HG03378 (cell line): ENCODE measurements around the gene IL11.

Experiments
- ATAC-seq: cut with Tn5 transposase; IDR thresholded peaks from one replicate; pipeline ENCODE4 v1.9.1; 2021; ENCODE audit warnings: mild to moderate bottlenecking, moderate library complexity; ENCODE audit not compliant: unreplicated experiment

Gene IL11

DNA sequence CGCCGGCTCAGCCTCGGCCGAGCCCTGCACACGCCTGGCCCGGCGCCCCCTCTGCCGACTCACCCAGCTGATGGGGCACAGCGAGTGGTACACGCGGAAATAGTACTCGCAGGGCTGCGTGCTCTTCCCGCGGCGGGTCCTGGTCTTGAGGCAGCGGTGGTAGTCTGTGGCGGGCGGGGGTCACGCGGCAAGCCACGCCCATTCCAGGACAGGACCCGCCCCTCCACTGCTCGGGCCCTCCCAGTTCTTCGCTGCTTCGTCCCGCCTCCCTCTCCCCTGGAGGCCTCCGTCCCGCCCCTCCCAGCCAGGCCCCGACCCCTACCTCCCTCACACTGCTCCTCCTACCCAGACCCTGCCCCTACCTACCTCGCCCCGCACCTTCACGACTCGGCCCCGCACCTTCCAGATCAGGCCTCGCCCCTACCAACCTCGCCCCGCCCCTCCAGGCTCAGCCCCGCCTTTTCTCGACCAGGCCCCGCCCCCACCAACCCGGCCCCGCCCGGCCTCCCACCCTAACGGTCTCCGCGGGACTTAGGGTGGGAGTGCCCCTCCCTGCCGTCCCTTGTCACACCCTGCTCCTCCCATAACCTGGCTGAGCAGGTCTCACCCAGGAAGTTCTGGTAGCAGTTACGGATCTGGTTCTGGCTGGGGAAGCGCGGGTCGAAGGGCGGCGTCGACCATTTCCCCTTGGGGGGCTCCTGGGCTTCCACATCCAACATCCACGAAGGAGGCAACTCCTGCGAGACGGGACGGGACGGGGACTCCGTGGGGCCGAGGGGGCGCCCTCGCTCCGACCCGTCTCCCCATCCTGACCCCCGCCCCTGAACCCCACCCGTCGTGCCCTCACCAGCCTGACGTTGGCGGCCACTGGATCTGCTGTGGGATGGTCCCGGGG, 16.2 kb downstream of the IL11 start:
- ATAC-seq: no peak

DNA sequence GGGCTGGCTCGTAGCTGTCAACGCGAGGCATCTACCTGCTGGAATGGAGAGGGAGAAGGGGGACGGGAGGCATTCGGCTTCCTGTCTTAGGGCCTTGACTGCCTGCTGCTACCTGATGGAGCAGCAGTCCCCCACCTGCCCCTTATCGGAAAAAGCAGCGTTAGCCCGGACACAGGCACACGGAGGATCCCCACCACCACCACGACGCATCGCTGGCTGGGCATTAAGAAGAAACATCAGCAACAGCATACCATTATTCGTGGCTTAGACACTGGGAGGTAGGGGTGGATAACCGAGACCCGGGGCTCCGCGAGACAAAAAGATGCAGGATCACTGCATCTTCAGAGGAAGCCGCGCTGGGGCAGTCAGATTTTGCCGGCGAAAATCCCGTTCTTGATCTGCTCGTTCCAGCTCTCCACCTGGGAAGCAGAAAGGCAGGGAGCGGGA, 16.9 kb downstream of the IL11 start:
- ATAC-seq: no peak

DNA sequence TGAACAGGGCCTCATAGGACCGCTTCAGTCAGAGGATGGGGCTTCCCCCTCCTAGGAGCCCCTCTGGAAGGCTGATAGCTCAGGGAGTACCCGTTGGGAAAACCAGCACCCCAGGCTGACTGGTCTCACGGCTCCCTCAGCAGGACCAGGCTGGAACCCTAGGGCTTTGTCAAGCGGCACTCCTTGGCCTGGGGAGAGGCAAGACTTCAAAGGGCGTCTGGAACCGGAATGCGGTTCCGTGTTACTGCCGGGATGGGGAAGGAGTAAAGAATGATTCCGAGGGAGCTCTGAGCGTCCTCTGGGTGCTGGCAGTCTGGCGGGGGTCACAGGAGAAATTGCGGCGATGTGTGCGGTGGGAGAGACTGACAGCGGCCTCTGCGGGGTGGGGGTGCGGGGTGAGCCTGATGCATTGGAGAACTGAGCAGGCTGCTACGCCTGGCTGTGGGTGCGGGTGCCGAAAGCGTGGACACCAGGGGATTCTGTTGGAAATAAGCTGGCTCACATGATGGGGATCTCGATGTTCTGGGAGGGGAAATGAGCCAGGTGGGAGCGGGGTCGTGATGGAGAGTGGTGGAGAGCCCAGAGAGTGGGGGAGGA, 17.6 kb downstream of the IL11 start:
- ATAC-seq: no peak

GRCh38 chr19:55352040-55352439, 18.2 kb downstream of the IL11 start:
- no peak for ATAC-seq

- no peak for ATAC-seq
Measured at GRCh38 chr19:55350620-55351315, 19.5 kb downstream of the IL11 start.

DNA sequence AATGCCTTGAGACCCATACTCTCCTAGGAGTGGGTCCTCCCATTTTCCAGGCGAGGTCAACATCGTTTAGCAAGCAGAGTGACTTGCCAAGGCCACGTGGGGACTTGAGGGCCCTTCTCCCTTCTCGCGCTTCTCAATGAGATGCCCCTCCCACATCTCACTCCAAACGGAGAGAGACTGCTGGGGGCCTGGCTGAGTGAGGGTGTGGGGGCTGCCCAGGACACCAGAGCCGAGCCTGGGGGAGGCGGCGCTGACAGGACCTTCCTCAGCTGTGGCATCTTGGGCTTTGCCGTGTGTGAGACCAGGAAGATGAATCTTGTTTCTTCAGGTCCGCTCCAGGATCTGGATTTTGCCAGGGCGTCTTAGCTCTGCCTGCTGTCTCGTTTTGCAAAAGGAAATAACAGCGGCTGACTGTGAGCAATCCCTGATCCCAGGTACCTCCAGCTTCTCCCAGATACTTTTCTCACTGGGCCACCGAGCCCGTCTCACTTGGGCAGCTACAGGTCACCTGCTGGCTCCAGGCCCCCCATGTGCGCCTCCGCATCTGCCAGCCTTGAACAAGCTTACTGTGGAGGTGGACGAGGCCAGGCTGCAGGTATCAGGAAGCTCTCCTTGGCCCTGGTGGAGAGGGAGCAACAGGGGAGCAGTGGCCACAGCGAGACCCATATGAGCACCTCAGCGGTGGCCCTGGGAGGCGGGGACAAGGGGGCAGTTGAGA, 21.8 kb downstream of the IL11 start:
- ATAC-seq: no peak

GRCh38 chr19:55347442-55348009, 22.7 kb downstream of the IL11 start:
- ATAC-seq: no peak

DNA sequence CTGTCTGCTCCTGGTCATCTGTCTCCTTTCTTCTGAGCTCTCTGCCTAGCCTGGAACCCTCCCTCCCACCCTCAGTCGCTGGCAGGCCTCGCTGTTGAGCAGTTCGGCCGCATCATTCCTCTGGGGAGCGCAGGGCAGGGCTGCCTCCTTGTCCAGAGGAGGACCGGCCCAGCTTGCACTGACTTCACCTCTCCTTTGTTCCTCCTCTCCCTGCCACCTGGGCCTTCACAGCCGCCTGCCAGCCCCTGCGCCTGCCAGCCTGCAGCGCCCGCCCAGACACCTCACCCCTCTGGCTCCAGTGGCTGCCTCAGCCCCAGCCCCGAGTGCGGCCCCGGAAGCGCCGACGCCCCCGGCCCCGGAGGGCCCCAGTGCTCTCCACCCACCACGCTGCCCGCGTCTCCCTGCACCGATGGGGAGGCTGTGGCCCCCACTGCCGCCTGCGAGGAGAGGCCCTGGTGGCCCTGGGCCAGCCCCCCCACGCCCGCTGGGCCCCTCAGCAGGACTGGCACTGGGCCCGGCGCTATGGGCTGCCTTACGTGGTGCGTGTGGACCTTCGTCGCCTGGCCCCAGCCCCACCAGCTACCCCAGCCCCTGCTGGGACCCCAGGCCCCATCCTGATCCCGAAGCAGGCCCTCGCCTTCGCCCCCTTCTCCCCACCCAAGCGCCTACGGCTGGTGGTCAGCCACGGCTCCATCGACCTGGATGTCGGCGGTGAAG, 23.4 kb downstream of the IL11 start:
- ATAC-seq: no peak

DNA sequence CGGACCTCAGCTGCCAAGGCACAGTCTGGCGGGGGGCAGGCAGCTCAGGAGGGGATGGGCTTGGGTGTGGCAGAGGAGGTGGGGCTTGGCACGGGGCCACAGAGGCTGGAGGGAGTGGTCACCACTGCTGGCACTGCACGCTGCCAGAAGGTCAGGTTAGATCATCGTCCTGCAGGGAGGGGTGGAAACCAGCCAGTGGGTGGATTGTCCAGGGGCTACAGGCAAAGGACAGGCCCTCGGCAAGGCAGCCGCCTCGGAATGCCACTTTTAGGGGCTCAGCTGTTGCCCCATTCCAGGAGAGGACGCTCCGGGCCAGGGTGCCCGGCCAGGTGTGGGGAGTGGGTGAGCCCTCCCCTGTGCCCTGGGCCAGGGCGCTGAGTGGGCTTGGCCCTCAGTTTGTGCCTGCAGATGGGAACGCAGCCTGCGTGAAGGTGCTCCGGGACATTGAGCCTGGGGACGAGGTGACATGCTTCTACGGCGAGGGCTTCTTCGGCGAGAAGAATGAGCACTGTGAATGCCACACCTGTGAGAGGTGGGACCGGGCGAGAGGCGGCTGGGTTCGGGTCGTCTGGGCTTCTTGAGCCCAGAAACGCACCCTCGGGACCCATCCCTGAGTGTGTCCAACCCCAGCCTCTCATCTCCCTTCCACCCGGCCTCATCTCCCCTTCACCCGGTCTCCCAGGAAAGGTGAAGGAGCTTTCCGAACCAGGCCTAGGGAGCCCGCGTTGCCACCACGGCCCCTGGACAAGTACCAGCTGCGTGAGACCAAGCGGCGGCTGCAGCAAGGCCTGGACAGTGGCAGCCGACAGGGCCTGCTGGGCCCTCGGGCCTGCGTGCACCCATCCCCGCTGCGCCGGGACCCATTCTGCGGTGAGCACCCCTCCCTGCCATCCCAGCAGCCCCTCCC, 24.2 kb downstream of the IL11 start:
- no peak for ATAC-seq

GRCh38 chr19:55345101-55345817, 25.0 kb downstream of the IL11 start:
- ATAC-seq: no peak

DNA sequence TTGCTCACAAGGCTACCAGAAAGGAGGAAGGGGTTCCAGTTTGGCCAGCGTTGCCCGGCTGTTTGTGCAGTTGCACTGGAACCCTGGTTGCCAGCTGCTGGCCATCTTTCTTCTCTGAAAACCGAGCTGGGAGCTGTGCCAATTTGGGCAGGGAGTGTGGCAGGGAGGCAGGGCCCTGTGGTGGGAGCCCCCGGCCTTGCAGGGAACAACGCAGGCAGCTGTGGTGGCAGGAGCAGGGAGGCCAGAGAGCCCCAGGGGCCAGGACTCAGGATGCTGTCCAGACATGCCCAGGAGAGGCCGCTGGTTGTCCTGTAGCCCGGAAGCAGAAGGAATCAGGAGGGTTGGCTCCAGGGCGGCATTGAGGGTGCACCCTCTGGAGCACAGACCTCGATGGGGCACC, 25.8 kb downstream of the IL11 start:
- ATAC-seq: no peak

DNA sequence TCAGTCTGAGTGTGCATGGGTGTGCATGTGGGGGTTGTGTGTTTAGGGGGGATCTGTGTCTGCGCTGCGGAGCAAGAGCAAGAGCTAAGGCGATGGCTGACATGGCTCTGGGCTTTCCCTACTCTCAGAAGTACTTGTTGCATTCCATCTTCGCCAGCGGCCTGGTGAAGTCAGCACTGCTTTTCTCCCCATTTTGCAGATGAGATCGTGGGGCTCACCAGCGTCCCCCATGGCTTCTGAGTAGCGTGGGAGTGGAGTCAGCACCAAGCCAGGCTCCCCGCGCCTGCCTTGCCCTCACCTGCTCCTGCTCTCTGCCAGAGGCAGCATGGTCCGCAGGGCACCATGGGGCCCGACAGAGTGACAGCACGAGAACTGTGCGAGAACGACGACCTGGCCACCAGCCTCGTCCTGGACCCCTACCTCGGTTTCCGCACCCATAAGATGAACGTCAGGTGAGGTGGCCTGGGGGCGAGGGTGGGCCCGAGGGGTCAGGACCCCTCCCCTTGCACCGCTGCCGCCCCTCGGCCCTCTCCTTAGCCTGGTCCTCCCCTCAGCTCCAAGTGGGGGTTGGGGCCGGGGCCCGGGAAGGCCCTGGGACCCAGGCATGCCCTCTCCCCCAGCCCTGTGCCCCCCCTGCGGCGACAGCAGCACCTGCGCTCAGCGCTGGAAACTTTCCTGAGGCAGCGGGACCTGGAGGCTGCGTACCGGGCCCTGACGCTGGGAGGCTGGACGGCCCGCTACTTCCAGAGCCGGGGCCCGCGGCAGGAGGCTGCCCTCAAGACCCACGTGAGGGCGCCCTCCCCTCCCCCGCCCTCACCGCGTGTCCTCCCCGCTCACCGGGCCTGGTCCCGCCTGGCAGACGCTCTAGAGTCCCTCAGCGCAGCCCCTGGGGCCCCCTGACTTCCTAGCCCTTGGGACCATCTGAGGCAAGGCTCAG, 28.4 kb downstream of the IL11 start:
- no peak for ATAC-seq

- no peak for ATAC-seq
Measured at GRCh38 chr19:55341171-55341588, 29.1 kb downstream of the IL11 start.

GRCh38 chr19:55340784-55341147, 29.5 kb downstream of the IL11 start:
- ATAC-seq: no peak

DNA sequence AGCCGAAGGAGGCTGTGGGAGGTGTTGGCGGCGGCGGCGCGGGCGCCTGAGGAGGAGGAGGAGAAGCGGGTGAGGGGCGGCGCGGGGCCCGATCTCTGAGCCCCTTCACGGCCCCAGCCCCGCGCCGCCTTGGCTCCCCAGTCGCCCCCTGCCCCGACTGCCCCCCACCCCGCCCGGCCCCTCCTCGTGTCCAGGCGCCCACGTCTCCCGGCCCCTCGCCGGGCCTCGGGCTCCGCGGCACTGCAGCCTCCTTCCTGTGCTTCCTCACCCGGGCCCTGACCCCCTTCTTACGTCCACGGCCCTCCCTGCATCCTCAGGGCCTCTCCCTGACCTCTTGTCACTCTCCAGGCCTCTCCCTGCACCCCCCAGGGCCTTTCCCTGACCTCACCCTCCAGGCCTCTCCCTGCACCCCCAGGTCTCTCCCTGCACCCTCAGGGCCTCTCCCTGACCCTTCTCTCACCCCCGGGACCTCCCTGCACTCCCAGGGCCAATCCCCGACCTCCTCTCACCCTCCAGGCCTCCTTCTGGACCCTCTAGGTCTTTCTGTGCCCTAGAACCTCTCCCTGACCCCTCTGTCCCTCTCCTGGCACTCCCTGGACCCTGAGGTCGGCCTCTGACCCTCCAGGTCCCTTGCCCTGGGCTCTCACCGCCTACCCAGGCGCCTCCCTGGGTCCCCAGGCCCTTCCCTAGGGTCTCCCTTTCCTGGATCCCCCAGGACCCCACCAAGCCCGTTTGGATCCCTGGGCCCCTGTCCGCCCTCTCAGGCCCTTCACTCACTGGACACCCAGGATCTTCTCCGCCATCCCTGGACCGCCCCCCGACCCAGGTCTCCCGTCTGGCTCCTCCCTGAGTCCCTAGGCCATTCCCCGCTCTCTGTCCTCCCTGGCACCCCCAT, 30.1 kb downstream of the IL11 start:
- no peak for ATAC-seq

GRCh38 chr19:55339105-55339888, 31.0 kb downstream of the IL11 start, which contains the start of gene KMT5C:
TSS of gene KMT5C (plus strand) at chr19:55339876. CDS start at chr19:55341937, 2,061 bp downstream.
- peak; percentile 86 for ATAC-seq
